H1 (cell line): Measurements from ENCODE around the gene EMX2. TPM values are rescaled to one million over a fixed set of nuclear protein-coding genes. Genes with fewer than 3 reads are reported as not detected.

Source experiments
- CTCF ChIA-PET: fragments of 300-600 bp; sonication (Branson Sonifier 250); formaldehyde crosslinking; loops from one replicate; lab custom pipeline; 2021; ENCODE audit not compliant: partially characterized antibody; lab: Charles Lee
- POLR2A ChIA-PET: fragments of 300-600 bp; sonication (Branson Sonifier 250); formaldehyde crosslinking; loops from one replicate; lab custom pipeline; 2021; ENCODE audit warnings: inconsistent platforms; ENCODE audit not compliant: partially characterized antibody; lab: Charles Lee
- DNase-seq, 2 experiments: peaks; one replicate each; pipeline versions ENCODE4 v3.0.0 to v3.0.0-alpha.2; 2010 to 2022; ENCODE audit warnings: low spot score in 2 of 2, low read depth in 1 of 2, mixed read lengths in 1 of 2
- FAIRE-seq: peaks from 2 replicates; lab custom pipeline; 2011; peaks lifted over from hg19 to GRCh38; lab: Jason Lieb, UNC
- H2AFZ ChIP-seq: 2 replicates; pipeline ENCODE4 v1.8.1; 2012; ENCODE audit warnings: low read length, inconsistent platforms
- H2AK5ac ChIP-seq: 2 replicates; pipeline ENCODE4 v1.6.1; 2013; ENCODE audit warnings: low read depth, low read length
- H2BK120ac ChIP-seq: replicated peaks from 2 replicates; pipeline ENCODE3; 2013; ENCODE audit warnings: low read depth, low read length, inconsistent platforms
- H2BK12ac ChIP-seq: 2 replicates; pipeline ENCODE4 v1.6.1; 2013; ENCODE audit warnings: low read depth, low read length
- H2BK15ac ChIP-seq: 2 replicates; pipeline ENCODE4 v1.6.1; 2013; ENCODE audit warnings: low read length
- H2BK20ac ChIP-seq: 2 replicates; pipeline ENCODE4 v1.6.1; 2013; ENCODE audit warnings: low read length
- H2BK5ac ChIP-seq: 2 replicates; pipeline ENCODE4 v1.6.1; 2013; ENCODE audit warnings: low read depth, low read length
- H3K14ac ChIP-seq: 2 replicates; pipeline ENCODE4 v1.6.1; 2013; ENCODE audit warnings: inconsistent platforms; ENCODE audit not compliant: insufficient read length
- H3K18ac ChIP-seq: 2 replicates; pipeline ENCODE4 v1.6.1; 2013; ENCODE audit warnings: low read length; ENCODE audit errors: extremely low read depth
- H3K23ac ChIP-seq: 2 replicates; pipeline ENCODE4 v1.6.1; 2013; ENCODE audit warnings: inconsistent platforms; ENCODE audit not compliant: insufficient read length
- H3K23me2 ChIP-seq: 2 replicates; pipeline ENCODE4 v1.6.1; 2013; ENCODE audit warnings: low read depth, low read length
- H3K27ac ChIP-seq: 2 replicates; pipeline ENCODE4 v1.6.1; 2011; ENCODE audit warnings: low read depth, low read length, inconsistent platforms
- H3K27me3 ChIP-seq, 4 experiments: replicated peaks in 1 of 4; 1 replicate in 1 of 4; 2 replicates in 3 of 4; pipeline versions ENCODE4 v1.6.1 to v1.8.1; 2011 to 2013; ENCODE audit warnings: low read length in 3 of 4, mild to moderate bottlenecking in 3 of 4, inconsistent platforms in 2 of 4, mixed read lengths in 2 of 4, moderate library complexity in 1 of 4; ENCODE audit not compliant: control insufficient read depth in 3 of 4, insufficient read depth in 3 of 4; ENCODE audit errors: extremely low read depth in 1 of 4
- H3K36me3 ChIP-seq, 4 experiments: 2 replicates each; pipeline versions ENCODE4 v1.6.1 to v1.8.1; 2011 to 2013; ENCODE audit warnings: mild to moderate bottlenecking in 4 of 4, low read length in 3 of 4, moderate library complexity in 2 of 4, control low read depth in 1 of 4, inconsistent platforms in 1 of 4; ENCODE audit not compliant: insufficient read depth in 4 of 4, control insufficient read depth in 2 of 4
- H3K4ac ChIP-seq: replicated peaks from 2 replicates; pipeline ENCODE3; 2013; ENCODE audit warnings: low read length, low read depth, mixed read lengths, inconsistent platforms; ENCODE audit not compliant: insufficient read length
- H3K4me1 ChIP-seq, 4 experiments: replicated peaks in 1 of 4; 1 replicate in 1 of 4; 2 replicates in 3 of 4; pipeline versions ENCODE4 v1.6.1 to v1.8.1; 2011 to 2013; ENCODE audit warnings: low read length in 3 of 4, inconsistent platforms in 2 of 4, mixed read lengths in 1 of 4; ENCODE audit not compliant: insufficient read depth in 4 of 4, control insufficient read depth in 3 of 4
- H3K4me2 ChIP-seq, 2 experiments: 2 replicates each; pipeline versions ENCODE4 v1.6.1 to v1.8.1; 2011 to 2013; ENCODE audit warnings: low read depth in 2 of 2, low read length in 2 of 2, control low read depth in 1 of 2, inconsistent platforms in 1 of 2, mild to moderate bottlenecking in 1 of 2; ENCODE audit not compliant: insufficient read depth in 1 of 2
- H3K4me3 ChIP-seq, 4 experiments: fragments of 200-600, 300-600 bp in 1 of 4; sonication (generic), shearing (Covaris generic), sonication (Bioruptor Twin) in 1 of 4; 2 replicates each; pipeline versions ENCODE4 v1.5.1 to v1.8.1; 2011 to 2016; ENCODE audit warnings: low read length in 4 of 4, low read depth in 3 of 4, control low read depth in 2 of 4, inconsistent platforms in 2 of 4, mild to moderate bottlenecking in 2 of 4, mixed read lengths in 1 of 4, moderate library complexity in 1 of 4; ENCODE audit not compliant: insufficient read depth in 2 of 4; ENCODE audit errors: extremely low read depth in 1 of 4
- H3K56ac ChIP-seq: replicated peaks from 2 replicates; pipeline ENCODE3; 2013; ENCODE audit warnings: low read depth, mild to moderate bottlenecking, mixed read lengths, low read length, inconsistent platforms; ENCODE audit not compliant: insufficient read length
- H3K79me1 ChIP-seq: 2 replicates; pipeline ENCODE4 v1.6.1; 2013; ENCODE audit warnings: low read depth, low read length, control low read depth
- H3K79me2 ChIP-seq, 2 experiments: 2 replicates each; pipeline versions ENCODE4 v1.6.1 to v1.8.1; 2012 to 2013; ENCODE audit warnings: low read length in 2 of 2, mild to moderate bottlenecking in 2 of 2, inconsistent platforms in 1 of 2; ENCODE audit not compliant: insufficient read depth in 2 of 2, control insufficient read depth in 1 of 2
- H3K9ac ChIP-seq, 4 experiments: replicated peaks in 1 of 4; 1 replicate in 1 of 4; 2 replicates in 3 of 4; pipeline versions ENCODE4 v1.6.1 to v1.8.1; 2011 to 2013; ENCODE audit warnings: low read depth in 3 of 4, low read length in 3 of 4, control low read depth in 2 of 4, mild to moderate bottlenecking in 2 of 4, moderate library complexity in 2 of 4, inconsistent platforms in 1 of 4; ENCODE audit errors: extremely low read depth in 1 of 4
- H3K9me3 ChIP-seq, 2 experiments: 2 replicates each; pipeline versions ENCODE4 v1.6.1 to v1.8.1; 2012 to 2013; ENCODE audit warnings: mild to moderate bottlenecking in 2 of 2, moderate library complexity in 2 of 2, control low read depth in 1 of 2, inconsistent platforms in 1 of 2, low read depth in 1 of 2, low read length in 1 of 2, mixed read lengths in 1 of 2; ENCODE audit not compliant: insufficient read depth in 2 of 2
- H4K20me1 ChIP-seq, 2 experiments: replicated peaks in 1 of 2; 2 replicates each; pipeline versions ENCODE3 to v1.8.1; 2011 to 2013; ENCODE audit warnings: inconsistent platforms in 2 of 2, low read length in 2 of 2, mild to moderate bottlenecking in 1 of 2; ENCODE audit not compliant: insufficient read depth in 2 of 2, control insufficient read depth in 1 of 2
- H4K5ac ChIP-seq: 2 replicates; pipeline ENCODE4 v1.6.1; 2013; ENCODE audit warnings: low read length, low read depth, mixed read lengths, inconsistent platforms; ENCODE audit not compliant: insufficient read length
- H4K8ac ChIP-seq: 2 replicates; pipeline ENCODE4 v1.8.0; 2013; ENCODE audit warnings: mild to moderate bottlenecking, moderate library complexity, low read length, inconsistent platforms; ENCODE audit not compliant: insufficient read depth; ENCODE audit errors: extremely low read depth
- H4K91ac ChIP-seq: replicated peaks from 2 replicates; pipeline ENCODE3; 2013; ENCODE audit warnings: low read length, mixed read lengths, inconsistent platforms; ENCODE audit not compliant: insufficient read length
- CBX5 ChIP-seq: fragments of 300-800, 300-1000 bp; sonication (generic); IDR thresholded peaks from 2 replicates; pipeline ENCODE4 v1.7.1; 2016; ENCODE audit warnings: antibody characterized with exemption, low read length, low read depth
- CHD1 ChIP-seq: IDR thresholded peaks from 2 replicates; pipeline ENCODE4 v1.6.1; 2012; ENCODE audit warnings: low read depth, low read length, improper control_type of control experiment
- CREB1 ChIP-seq: IDR thresholded peaks from 2 replicates; pipeline ENCODE4 v1.6.1; 2012; ENCODE audit warnings: inconsistent platforms
- NANOG ChIP-seq: IDR thresholded peaks from 2 replicates; pipeline ENCODE4 v1.6.1; 2011; ENCODE audit warnings: low read length, low read depth, mild to moderate bottlenecking, inconsistent platforms; ENCODE audit not compliant: insufficient read depth, poor library complexity, severe bottlenecking
- NRF1 ChIP-seq: IDR thresholded peaks from 2 replicates; pipeline ENCODE4 v1.6.1; 2011; ENCODE audit warnings: mild to moderate bottlenecking, low read depth, low read length, improper control_type of control experiment
- PHF8 ChIP-seq: fragments of 200-600 bp; sonication (generic); conservative IDR thresholded peaks from 2 replicates; pipeline ENCODE4 v1.7.1; 2012; ENCODE audit warnings: low read depth, mild to moderate bottlenecking, inconsistent platforms, low read length, moderate library complexity
- POLR2AphosphoS5 ChIP-seq: IDR thresholded peaks from 2 replicates; pipeline ENCODE4 v1.6.1; 2011; ENCODE audit warnings: low read depth, low read length
- RBBP5 ChIP-seq: IDR thresholded peaks from 2 replicates; pipeline ENCODE4 v1.7.1; 2012; ENCODE audit warnings: low read depth, mild to moderate bottlenecking, inconsistent platforms, low read length, moderate library complexity, borderline replicate concordance
- RXRA ChIP-seq: IDR thresholded peaks from 2 replicates; pipeline ENCODE4 v1.6.1; 2011; ENCODE audit warnings: low read depth, mild to moderate bottlenecking, low read length, moderate library complexity; ENCODE audit not compliant: insufficient read depth
- SIN3A ChIP-seq, 2 experiments: IDR thresholded peaks in 1 of 2; conservative IDR thresholded peaks in 1 of 2; 2 replicates each; pipeline ENCODE4 v1.6.1; 2011 to 2012; ENCODE audit warnings: low read length in 2 of 2, improper control_type of control experiment in 1 of 2, low read depth in 1 of 2, mild to moderate bottlenecking in 1 of 2
- TCF12 ChIP-seq: IDR thresholded peaks from 2 replicates; pipeline ENCODE4 v1.6.1; 2011; ENCODE audit warnings: low read depth, mild to moderate bottlenecking, low read length
- WGBS, 2 experiments: shearing (Covaris generic) in 1 of 2; methylation state at CpG; one replicate each; pipeline versions ENCODE4 v1.1.6 to v1.1.7; 2013 to 2015; ENCODE audit warnings: low lambda C conversion rate in 2 of 2, mixed read lengths in 2 of 2, inconsistent platforms in 1 of 2, low coverage in 1 of 2, missing lambda C conversion rate in 1 of 2; ENCODE audit not compliant: insufficient replicate concordance in 2 of 2, insufficient coverage in 1 of 2, insufficient read length in 1 of 2; ENCODE audit errors: extremely low coverage in 1 of 2, missing lambda C conversion rate in 1 of 2; 5-methylcytosine and 5-hydroxymethylcytosine counted together
- polyA plus RNA-seq, 7 experiments: library from polyadenylated mRNA; depleted of rRNA in 3 of 7; stranded (reverse) in 5 of 7; unstranded in 2 of 7; fragments of >200 nt in 5 of 7; fragments of 200-250 nt in 2 of 7; gene quantifications; 1 replicate in 5 of 7; 2 replicates in 1 of 7; 4 replicates in 1 of 7; pipeline versions ENCODE4 v1.2.1 to v1.2.3, GENCODE V29; 2011 to 2013; ENCODE audit warnings: missing spikeins in 2 of 7, mixed read lengths in 2 of 7
- total RNA-seq: library from RNA; stranded (reverse); fragmentation: NEBNext Ultra II Directional; extraction: Animal tissue kit (Norgen Biotek cat#: 25700); gene quantifications from 2 replicates; pipeline ENCODE4 v1.2.1, GENCODE V29; 2021

The EMX2 gene
- total and polyA plus RNA-seq, 2 of the 8 experiments (the other 6 are each of a cell fraction or from before 2014, with no cell fraction given): not detected

GRCh38 chr10:117500456-117500855 is 42.1 kb upstream of the EMX2 start:
- H3K36me3 ChIP-seq: no peaks in the 10 kb centered on the region
- no peak overlapping the region for H3K23ac ChIP-seq
- POLR2A ChIA-PET: no interaction called here
- peaks cover 0 to 6% (median under 1%) of the 10 kb centered on the region in 4 experiments; a peak in 2 of 7 replicates for H3K27me3 ChIP-seq
- peaks cover 0 to 3% (median 1%) of the 10 kb centered on the region in 4 experiments; a peak in 2 of 7 replicates for H3K4me1 ChIP-seq
- no peak overlapping the region for H2BK15ac ChIP-seq
- H2BK20ac ChIP-seq: no peak overlapping the region
- H3K79me1 ChIP-seq: no peaks in the 10 kb centered on the region
- H3K56ac ChIP-seq: no peak overlapping the region
- no peak overlapping the region for H3K4me2 ChIP-seq
- H4K20me1 ChIP-seq: no peaks in the 10 kb centered on the region
- H3K14ac ChIP-seq: no peak overlapping the region
- no peak overlapping the region for H2AFZ ChIP-seq
- H2BK12ac ChIP-seq: no peak overlapping the region
- no peak overlapping the region for H4K8ac ChIP-seq
- H4K91ac ChIP-seq: no peak overlapping the region
- H3K4me3 ChIP-seq: no peak overlapping the region
- no peak overlapping the region for H2BK120ac ChIP-seq
- DNase-seq (no peak), FAIRE-seq (no peak)
- no peak overlapping the region for H3K27ac ChIP-seq
- no peaks in the 10 kb centered on the region for H3K9me3 ChIP-seq
- no peak overlapping the region for H2AK5ac ChIP-seq
- H3K23me2 ChIP-seq: peaks cover 4% of the 10 kb centered on the region; the same call in 1 of the 2 replicates
- H4K5ac ChIP-seq: no peak overlapping the region
- no peak overlapping the region for H3K18ac ChIP-seq
- no peaks in the 10 kb centered on the region for H3K79me2 ChIP-seq
- H3K9ac ChIP-seq: no peak overlapping the region
- TF ChIP-seq PHF8: no peak
- no peak for TF ChIP-seq CBX5
- no peak for TF ChIP-seq CREB1
- no peak for TF ChIP-seq NRF1
- no peak for TF ChIP-seq NANOG
- no peak for TF ChIP-seq SIN3A (conservative IDR thresholded peaks at IDR 0.05 in 1 of 2, IDR thresholded peaks at IDR 0.05 in 1 of 2; ENCODE audit: low read depth in 1 of 2, low read length in 2 of 2)
- TF ChIP-seq CHD1: no peak
- no peak for TF ChIP-seq RXRA
- TF ChIP-seq TCF12: no peak
- no peak for TF ChIP-seq RBBP5
- no peak for TF ChIP-seq POLR2AphosphoS5
- WGBS, 2 experiments: 97% methylated on average over 5 of the region's 5 CpGs; no CpG with 5 or more reads in 1 of the 2 experiments
- H3K4ac ChIP-seq: no peak overlapping the region
- H2BK5ac ChIP-seq: no peak overlapping the region
- CTCF ChIA-PET: interaction anchor here (0.6 to 10.9 kb wide), 6 partner anchors 30 to 975 kb away, joined by 3 to 84 read pairs (median 3); partner anchors contain the start of gene EMX2
